GM12878 (cell line): Measurements from ENCODE around the gene VCP. TPM values are rescaled to one million over a fixed set of nuclear protein-coding genes. Genes with fewer than 3 reads are reported as not detected.

Source experiments
- ATAC-seq: fragments of 200-7000 bp; cut with Tn5 transposase; 3 replicates; pipeline ENCODE4 v1.9.1; 2020; ENCODE audit warnings: mild to moderate bottlenecking, moderate library complexity
- BruUV-seq: library from RNA; stranded (reverse); fragments of 400-500 nt; replicated peaks from 2 replicates; lab custom pipeline; 2021; lab: Mats Ljungman, UMichigan
- CTCF ChIA-PET: fragments of 300-600 bp; sonication (Branson Sonifier 250); formaldehyde crosslinking; extraction: SDS; loops from one replicate; lab custom pipeline; 2021; ENCODE audit warnings: inconsistent platforms; lab: Yijun Ruan, JAX
- POLR2A ChIA-PET: fragments of 350-600 bp; formaldehyde crosslinking; extraction: SDS; loops from one replicate; lab custom pipeline; 2021; ENCODE audit warnings: inconsistent platforms; lab: Charles Lee
- RAD21 ChIA-PET: fragments of 300-600 bp; sonication (Branson Sonifier 250); formaldehyde crosslinking; loops from one replicate; lab custom pipeline; 2023; ENCODE audit warnings: antibody characterized with exemption; ENCODE audit not compliant: unreplicated experiment; lab: Charles Lee
- SMC1A ChIA-PET: fragments of 300-600 bp; sonication (Branson Sonifier 250); formaldehyde crosslinking; loops from one replicate; lab custom pipeline; 2023; ENCODE audit not compliant: unreplicated experiment, uncharacterized antibody; lab: Charles Lee
- DNase-seq: peaks from one replicate; pipeline ENCODE4 v3.0.0-alpha.2; 2011; ENCODE audit warnings: low read depth, low spot score
- FAIRE-seq: peaks from 3 replicates; lab custom pipeline; 2011; peaks lifted over from hg19 to GRCh38; lab: Jason Lieb, UNC
- H2AFZ ChIP-seq: 2 replicates; pipeline ENCODE4 v1.6.0; 2011; ENCODE audit warnings: low read depth, low read length, control low read depth; ENCODE audit not compliant: control insufficient read depth
- H3K27ac ChIP-seq: 2 replicates; pipeline ENCODE4 v1.5.1; 2011; ENCODE audit warnings: control low read depth; ENCODE audit not compliant: control insufficient read depth, insufficient read depth
- H3K27me3 ChIP-seq, 2 experiments: replicated peaks in 1 of 2; 2 replicates each; pipeline versions ENCODE4 v1.6.0 to v1.6.1; 2011; ENCODE audit warnings: low read length in 1 of 2; ENCODE audit not compliant: control insufficient read depth in 2 of 2, insufficient read depth in 2 of 2
- H3K36me3 ChIP-seq, 2 experiments: 2 replicates each; pipeline ENCODE4 v1.5.1; 2011; ENCODE audit warnings: low read length in 1 of 2; ENCODE audit not compliant: control insufficient read depth in 2 of 2, insufficient read depth in 2 of 2
- H3K4me1 ChIP-seq: 2 replicates; pipeline ENCODE4 v1.6.1; 2011; ENCODE audit warnings: mild to moderate bottlenecking, low read length, moderate library complexity, mixed read lengths; ENCODE audit not compliant: control insufficient read depth, insufficient read depth
- H3K4me2 ChIP-seq: 2 replicates; pipeline ENCODE4 v1.6.0; 2011; ENCODE audit warnings: control low read depth; ENCODE audit not compliant: control insufficient read depth, insufficient read depth
- H3K4me3 ChIP-seq: fragments of 200-600 bp; sonication (generic); 2 replicates; pipeline ENCODE4 v1.5.1; 2016
- H3K79me2 ChIP-seq: 2 replicates; pipeline ENCODE4 v1.6.0; 2011; ENCODE audit warnings: low read length; ENCODE audit not compliant: control insufficient read depth, insufficient read depth
- H3K9ac ChIP-seq: 2 replicates; pipeline ENCODE4 v1.8.0; 2011; ENCODE audit warnings: low read length, control low read depth, mixed read lengths; ENCODE audit not compliant: control insufficient read depth, insufficient read depth
- H3K9me3 ChIP-seq: replicated peaks from 3 replicates; pipeline ENCODE4 v1.5.1; 2011; ENCODE audit warnings: mild to moderate bottlenecking, low read length; ENCODE audit not compliant: control insufficient read depth, insufficient read depth
- H4K20me1 ChIP-seq: 2 replicates; pipeline ENCODE4 v1.6.0; 2011; ENCODE audit not compliant: control insufficient read depth, insufficient read depth
- BHLHE40 ChIP-seq, 2 experiments: fragments of 450-650 bp in 1 of 2; IDR thresholded peaks; 2 replicates each; pipeline ENCODE4 v1.6.1; 2011 to 2017; ENCODE audit warnings: low read depth in 2 of 2, borderline replicate concordance in 1 of 2, improper control_type of control experiment in 1 of 2, low read length in 1 of 2, mild to moderate bottlenecking in 1 of 2
- CHD2 ChIP-seq: IDR thresholded peaks from 2 replicates; pipeline ENCODE4 v1.6.1; 2011; ENCODE audit warnings: low read depth, low read length, improper control_type of control experiment, borderline replicate concordance
- MEF2A ChIP-seq: IDR thresholded peaks from 2 replicates; pipeline ENCODE4 v1.6.1; 2011; ENCODE audit warnings: low read depth, mild to moderate bottlenecking, low read length, moderate library complexity; ENCODE audit not compliant: insufficient read depth
- POLR2AphosphoS2 ChIP-seq: IDR thresholded peaks from 2 replicates; pipeline ENCODE4 v1.6.1; 2011; ENCODE audit warnings: low read depth, mild to moderate bottlenecking, low read length, improper control_type of control experiment, moderate library complexity
- RELA ChIP-seq: fragments of 450-650 bp; IDR thresholded peaks from 2 replicates; pipeline ENCODE4 v1.8.0; 2014; ENCODE audit warnings: borderline replicate concordance; ENCODE audit not compliant: partially characterized antibody
- SMAD5 ChIP-seq: IDR thresholded peaks from 2 replicates; pipeline ENCODE4 v1.6.1; 2016; ENCODE audit warnings: antibody characterized with exemption, low read depth
- SMARCA5 ChIP-seq: fragments of 450-650 bp; IDR thresholded peaks from 2 replicates; pipeline ENCODE4 v1.6.1; 2017; ENCODE audit warnings: mild to moderate bottlenecking
- SMC3 ChIP-seq: IDR thresholded peaks from 2 replicates; pipeline ENCODE4 v1.6.1; 2011; ENCODE audit warnings: low read length, improper control_type of control experiment, borderline replicate concordance
- SPI1 ChIP-seq: IDR thresholded peaks from 2 replicates; pipeline ENCODE4 v1.6.1; 2011; ENCODE audit warnings: low read depth, mild to moderate bottlenecking, low read length, moderate library complexity, borderline replicate concordance; ENCODE audit not compliant: insufficient read depth
- USF1 ChIP-seq: IDR thresholded peaks from 2 replicates; pipeline ENCODE4 v1.6.1; 2011; ENCODE audit warnings: borderline replicate concordance, low read depth, mild to moderate bottlenecking, moderate library complexity, mixed read lengths, low read length; ENCODE audit not compliant: insufficient read depth; ENCODE audit errors: extremely low read length
- ZNF384 ChIP-seq: IDR thresholded peaks from 2 replicates; pipeline ENCODE4 v1.6.1; 2012; ENCODE audit warnings: low read depth, mild to moderate bottlenecking, low read length, improper control_type of control experiment, borderline replicate concordance
- WGBS: methylation state at CpG from one replicate; pipeline ENCODE4 v1.1.6; 2016; ENCODE audit warnings: low lambda C conversion rate; ENCODE audit not compliant: insufficient replicate concordance, insufficient coverage; ENCODE audit errors: missing lambda C conversion rate; 5-methylcytosine and 5-hydroxymethylcytosine counted together
- in situ Hi-C: fragments of 300-500 bp; cut with MboI; formaldehyde crosslinking; loops from 9 replicates; pipeline ENCODE4 v1.14.3; 2018; ENCODE audit warnings: mixed read lengths
- intact Hi-C: fragments of 100-400 bp; cut with micrococcal nuclease; formaldehyde crosslinking; loops from one replicate; pipeline ENCODE4 v1.14.2; 2022; ENCODE audit not compliant: unreplicated experiment
- polyA plus RNA-seq, 11 experiments: library from polyadenylated mRNA; depleted of rRNA in 4 of 11; unstranded in 6 of 11; stranded (reverse) in 5 of 11; fragments of >200 nt; fragmentation: Nextera tagmentation in 4 of 11; fragmentation: Illumina TruSeq in 1 of 11; extraction: Ambion mirVana in 4 of 11; extraction: Trizol in 1 of 11; gene quantifications; 1 replicate in 1 of 11; 2 replicates in 10 of 11; pipeline versions ENCODE4 v1.2.1 to v1.2.3, GENCODE V29; 2011 to 2016; ENCODE audit warnings: inconsistent platforms in 2 of 11, missing spikeins in 2 of 11, low read depth in 1 of 11
- total RNA-seq, 4 experiments: library from RNA; depleted of rRNA in 3 of 4; stranded (reverse); fragments of >200 nt in 3 of 4; fragmentation: Illumina TruSeq in 1 of 4; extraction: Trizol in 1 of 4; gene quantifications; 2 replicates each; pipeline versions ENCODE4 v1.2.1 to v1.2.3, GENCODE V29; 2013 to 2021
- TF ChIP-seq, protein P1 (sequence below): IDR thresholded peaks from 2 replicates; pipeline ENCODE4 v1.6.1; 2011; ENCODE audit warnings: mild to moderate bottlenecking, low read depth, low read length, moderate library complexity; ENCODE audit not compliant: insufficient replicate concordance
- TF ChIP-seq, protein P2 (sequence below): fragments of 450-650 bp; IDR thresholded peaks from 2 replicates; pipeline ENCODE4 v1.6.1; 2016; ENCODE audit warnings: mild to moderate bottlenecking, moderate library complexity, borderline replicate concordance

Gene VCP
- total and polyA plus RNA-seq, 10 of the 15 experiments (the other 5 are each of a cell fraction or from before 2014, with no cell fraction given), result 7.4 to 327 (median 244) TPM

GRCh38 chr9:35051069-35051967 lies 21.1 kb downstream of the VCP start:
- in situ Hi-C loops (loop anchor here (5.0 kb wide), 1 partner anchor 149 kb away; no protein-coding TSS in a partner anchor), intact Hi-C loops (loop anchor here (1.0 to 5.0 kb wide), 2 partner anchors 64 to 152 kb away; partner anchors contain the start of gene DNAJB5)
- ATAC-seq (peak; percentile 93), FAIRE-seq (peak; percentile 31), DNase-seq (no peak)
- no peaks in the 10 kb centered on the region for H3K79me2 ChIP-seq
- no peaks in the 10 kb centered on the region for H3K9me3 ChIP-seq
- H3K27ac ChIP-seq, result no peak overlapping the region
- ChIA-PET RAD21 (interaction anchor here (0.6 to 4.7 kb wide), 15 partner anchors 20 to 155 kb away, joined by 3 to 61 read pairs (median 4); partner anchors contain the start of genes DNAJB5, PIGO, STOML2 and VCP), SMC1A (interaction anchor here (0.8 to 3.6 kb wide), 23 partner anchors 8 to 292 kb away, joined by 3 to 49 read pairs (median 4); partner anchors contain the start of gene FANCG), POLR2A (interaction anchor here (0.5 to 1.3 kb wide), 7 partner anchors 9 to 404 kb away, joined by 3 to 6 read pairs (median 4); partner anchors contain the start of gene STOML2), CTCF (interaction anchor here (0.8 to 4.8 kb wide), 35 partner anchors 8 to 705 kb away, joined by 3 to 90 read pairs (median 5); partner anchors contain the start of genes ATOSB, DNAJB5, FANCG and PIGO)
- H3K27me3 ChIP-seq, result no peaks in the 10 kb centered on the region
- H3K4me2 ChIP-seq, result no peak overlapping the region
- no peak overlapping the region for H2AFZ ChIP-seq
- H3K4me1 ChIP-seq, result no peaks in the 10 kb centered on the region
- 86% methylated on average over 7 of the region's 7 CpGs for WGBS
- H3K36me3 ChIP-seq, result peaks cover 3 to 11% of the 10 kb centered on the region in 2 experiments
- BruUV-seq, result TSS peak; percentile 8
- H3K9ac ChIP-seq, result no peak overlapping the region
- no peaks in the 10 kb centered on the region for H4K20me1 ChIP-seq
- H3K4me3 ChIP-seq, result no peak overlapping the region
- TF ChIP-seq, protein P1, sequence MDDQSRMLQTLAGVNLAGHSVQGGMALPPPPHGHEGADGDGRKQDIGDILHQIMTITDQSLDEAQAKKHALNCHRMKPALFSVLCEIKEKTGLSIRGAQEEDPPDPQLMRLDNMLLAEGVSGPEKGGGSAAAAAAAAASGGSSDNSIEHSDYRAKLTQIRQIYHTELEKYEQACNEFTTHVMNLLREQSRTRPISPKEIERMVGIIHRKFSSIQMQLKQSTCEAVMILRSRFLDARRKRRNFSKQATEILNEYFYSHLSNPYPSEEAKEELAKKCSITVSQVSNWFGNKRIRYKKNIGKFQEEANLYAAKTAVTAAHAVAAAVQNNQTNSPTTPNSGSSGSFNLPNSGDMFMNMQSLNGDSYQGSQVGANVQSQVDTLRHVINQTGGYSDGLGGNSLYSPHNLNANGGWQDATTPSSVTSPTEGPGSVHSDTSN, result no peak
- TF ChIP-seq SMAD5 (no peak), MEF2A (no peak), SPI1 (no peak), RELA (no peak), BHLHE40 (IDR thresholded peaks at IDR 0.05; ENCODE audit: borderline replicate concordance in 1 of 2, low read depth in 2 of 2, low read length in 1 of 2) (0 out of 4 replicates have a peak, but pooled peaks of 1 of the 2 experiments have one; percentile 9), SMC3 (peak; percentile 68; the same call in 1 of the 2 replicates), CHD2 (no peak), POLR2AphosphoS2 (no peak), SMARCA5 (no peak), USF1 (no peak), ZNF384 (no peak)
- TF ChIP-seq, protein P2, sequence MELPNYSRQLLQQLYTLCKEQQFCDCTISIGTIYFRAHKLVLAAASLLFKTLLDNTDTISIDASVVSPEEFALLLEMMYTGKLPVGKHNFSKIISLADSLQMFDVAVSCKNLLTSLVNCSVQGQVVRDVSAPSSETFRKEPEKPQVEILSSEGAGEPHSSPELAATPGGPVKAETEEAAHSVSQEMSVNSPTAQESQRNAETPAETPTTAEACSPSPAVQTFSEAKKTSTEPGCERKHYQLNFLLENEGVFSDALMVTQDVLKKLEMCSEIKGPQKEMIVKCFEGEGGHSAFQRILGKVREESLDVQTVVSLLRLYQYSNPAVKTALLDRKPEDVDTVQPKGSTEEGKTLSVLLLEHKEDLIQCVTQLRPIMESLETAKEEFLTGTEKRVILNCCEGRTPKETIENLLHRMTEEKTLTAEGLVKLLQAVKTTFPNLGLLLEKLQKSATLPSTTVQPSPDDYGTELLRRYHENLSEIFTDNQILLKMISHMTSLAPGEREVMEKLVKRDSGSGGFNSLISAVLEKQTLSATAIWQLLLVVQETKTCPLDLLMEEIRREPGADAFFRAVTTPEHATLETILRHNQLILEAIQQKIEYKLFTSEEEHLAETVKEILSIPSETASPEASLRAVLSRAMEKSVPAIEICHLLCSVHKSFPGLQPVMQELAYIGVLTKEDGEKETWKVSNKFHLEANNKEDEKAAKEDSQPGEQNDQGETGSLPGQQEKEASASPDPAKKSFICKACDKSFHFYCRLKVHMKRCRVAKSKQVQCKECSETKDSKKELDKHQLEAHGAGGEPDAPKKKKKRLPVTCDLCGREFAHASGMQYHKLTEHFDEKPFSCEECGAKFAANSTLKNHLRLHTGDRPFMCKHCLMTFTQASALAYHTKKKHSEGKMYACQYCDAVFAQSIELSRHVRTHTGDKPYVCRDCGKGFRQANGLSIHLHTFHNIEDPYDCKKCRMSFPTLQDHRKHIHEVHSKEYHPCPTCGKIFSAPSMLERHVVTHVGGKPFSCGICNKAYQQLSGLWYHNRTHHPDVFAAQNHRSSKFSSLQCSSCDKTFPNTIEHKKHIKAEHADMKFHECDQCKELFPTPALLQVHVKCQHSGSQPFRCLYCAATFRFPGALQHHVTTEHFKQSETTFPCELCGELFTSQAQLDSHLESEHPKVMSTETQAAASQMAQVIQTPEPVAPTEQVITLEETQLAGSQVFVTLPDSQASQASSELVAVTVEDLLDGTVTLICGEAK, result peak; percentile 91
